ENCODE data around the gene CFAP46. TPM values are rescaled to one million over a fixed set of nuclear protein-coding genes. Genes with fewer than 3 reads are reported as not detected.

Gene CFAP46
- total RNA-seq, 1 experiment from 2014 or later, result 0.21 TPM

- DNase-seq (ENCODE audit: low read depth in 1 of 2, low spot score in 2 of 2), result no peak
- peaks cover 20% of the 10 kb centered on the region for H3K27me3 ChIP-seq (replicated peaks)
- H3K4me3 ChIP-seq, result no peak overlapping the region
- H3K4me1 ChIP-seq (replicated peaks), result peaks cover 12% of the 10 kb centered on the region; the same call in 1 of the 2 replicates
- H3K36me3 ChIP-seq, result no peaks in the 10 kb centered on the region
- H3K9me3 ChIP-seq (replicated peaks), result no peaks in the 10 kb centered on the region
- no peak overlapping the region for H3K27ac ChIP-seq
These were observed 56.7 kb downstream of the CFAP46 start for GRCh38 chr10:132885451-132886210.

GRCh38 chr10:132884691-132885271, 57.6 kb downstream of the CFAP46 start:
- no peak for DNase-seq (ENCODE audit: low read depth in 1 of 2, low spot score in 2 of 2)
- peaks cover 26% of the 10 kb centered on the region for H3K27me3 ChIP-seq (replicated peaks)
- peaks cover 12% of the 10 kb centered on the region; the same call in 1 of the 2 replicates for H3K4me1 ChIP-seq (replicated peaks)
- no peak overlapping the region for H3K27ac ChIP-seq
- no peaks in the 10 kb centered on the region for H3K36me3 ChIP-seq
- no peak overlapping the region for H3K4me3 ChIP-seq
- no peaks in the 10 kb centered on the region for H3K9me3 ChIP-seq (replicated peaks)

GRCh38 chr10:132884041-132884440, 58.3 kb downstream of the CFAP46 start:
- Histone ChIP-seq H3K27ac (no peak overlapping the region), H3K9me3 (replicated peaks) (no peaks in the 10 kb centered on the region), H3K36me3 (no peaks in the 10 kb centered on the region), H3K27me3 (replicated peaks) (peaks cover 29% of the 10 kb centered on the region), H3K4me1 (replicated peaks) (peaks cover 12% of the 10 kb centered on the region; the same call in 1 of the 2 replicates), H3K4me3 (no peak overlapping the region)
- DNase-seq (ENCODE audit: low read depth in 1 of 2, low spot score in 2 of 2), result no peak

- peaks cover 12% of the 10 kb centered on the region; the same call in 1 of the 2 replicates for H3K4me1 ChIP-seq (replicated peaks)
- no peak overlapping the region for H3K27ac ChIP-seq
- DNase-seq (ENCODE audit: low read depth in 1 of 2, low spot score in 2 of 2), result peak in 1 of 2 experiments; percentile 28
- H3K4me3 ChIP-seq, result no peak overlapping the region
- no peaks in the 10 kb centered on the region for H3K36me3 ChIP-seq
- peaks cover 32% of the 10 kb centered on the region for H3K27me3 ChIP-seq (replicated peaks)
- no peaks in the 10 kb centered on the region for H3K9me3 ChIP-seq (replicated peaks)
These were observed 58.9 kb downstream of the CFAP46 start for GRCh38 chr10:132883391-132883881.

GRCh38 chr10:132882069-132882951, 60.1 kb downstream of the CFAP46 start:
- H3K4me3 ChIP-seq, result no peak overlapping the region
- DNase-seq (ENCODE audit: low read depth in 1 of 2, low spot score in 2 of 2), result no peak
- H3K27me3 ChIP-seq (replicated peaks), result peaks cover 39% of the 10 kb centered on the region
- no peak overlapping the region for H3K27ac ChIP-seq
- H3K4me1 ChIP-seq (replicated peaks), result peaks cover 12% of the 10 kb centered on the region; the same call in 1 of the 2 replicates
- no peaks in the 10 kb centered on the region for H3K36me3 ChIP-seq
- no peaks in the 10 kb centered on the region for H3K9me3 ChIP-seq (replicated peaks)

GRCh38 chr10:132881186-132881920, 61.0 kb downstream of the CFAP46 start:
- Histone ChIP-seq H3K27ac (no peak overlapping the region), H3K9me3 (replicated peaks) (no peaks in the 10 kb centered on the region), H3K4me1 (replicated peaks) (peaks cover 12% of the 10 kb centered on the region; the same call in 1 of the 2 replicates), H3K36me3 (no peaks in the 10 kb centered on the region), H3K4me3 (no peak overlapping the region), H3K27me3 (replicated peaks) (peaks cover 39% of the 10 kb centered on the region)
- DNase-seq (ENCODE audit: low read depth in 1 of 2, low spot score in 2 of 2), result no peak

- no peak overlapping the region for H3K4me3 ChIP-seq
- peaks cover 47% of the 10 kb centered on the region for H3K27me3 ChIP-seq (replicated peaks)
- peaks cover 12% of the 10 kb centered on the region; the same call in 1 of the 2 replicates for H3K4me1 ChIP-seq (replicated peaks)
- no peaks in the 10 kb centered on the region for H3K9me3 ChIP-seq (replicated peaks)
- H3K36me3 ChIP-seq, result no peaks in the 10 kb centered on the region
- no peak overlapping the region for H3K27ac ChIP-seq
- DNase-seq (ENCODE audit: low read depth in 1 of 2, low spot score in 2 of 2), result no peak
These were observed 62.0 kb downstream of the CFAP46 start for GRCh38 chr10:132880128-132880981.

GRCh38 chr10:132879408-132880127, 62.8 kb downstream of the CFAP46 start:
- peak in 1 of 2 experiments; percentile 40 for DNase-seq (ENCODE audit: low read depth in 1 of 2, low spot score in 2 of 2)
- Histone ChIP-seq H3K4me1 (replicated peaks) (peaks cover 12% of the 10 kb centered on the region; the same call in 1 of the 2 replicates), H3K4me3 (no peak overlapping the region), H3K36me3 (no peaks in the 10 kb centered on the region), H3K27ac (no peak overlapping the region), H3K9me3 (replicated peaks) (no peaks in the 10 kb centered on the region), H3K27me3 (replicated peaks) (peaks cover 54% of the 10 kb centered on the region)

- peaks cover 50% of the 10 kb centered on the region for H3K27me3 ChIP-seq (replicated peaks)
- no peak overlapping the region for H3K4me3 ChIP-seq
These were observed 63.5 kb downstream of the CFAP46 start for GRCh38 chr10:132878730-132879407.

GRCh38 chr10:132878091-132878729, 64.2 kb downstream of the CFAP46 start:
- no peaks in the 10 kb centered on the region for H3K36me3 ChIP-seq
- DNase-seq (ENCODE audit: low read depth in 1 of 2, low spot score in 2 of 2), result peak in 1 of 2 experiments; percentile 36
- peaks cover 47% of the 10 kb centered on the region for H3K27me3 ChIP-seq (replicated peaks)
- peaks cover 2% of the 10 kb centered on the region; the same call in 1 of the 2 replicates for H3K4me1 ChIP-seq (replicated peaks)
- H3K9me3 ChIP-seq (replicated peaks), result no peaks in the 10 kb centered on the region
- H3K27ac ChIP-seq, result no peak overlapping the region
- no peak overlapping the region for H3K4me3 ChIP-seq

More at GRCh38 chr10:132878730-132879407, 63.5 kb downstream of the CFAP46 start:
- H3K9me3 ChIP-seq (replicated peaks), result no peaks in the 10 kb centered on the region
- no peaks in the 10 kb centered on the region for H3K36me3 ChIP-seq
- H3K4me1 ChIP-seq (replicated peaks), result peaks cover 9% of the 10 kb centered on the region; the same call in 1 of the 2 replicates
- no peak for DNase-seq (ENCODE audit: low read depth in 1 of 2, low spot score in 2 of 2)
- no peak overlapping the region for H3K27ac ChIP-seq

GRCh38 chr10:132877473-132877872, 64.9 kb downstream of the CFAP46 start:
- Histone ChIP-seq H3K9me3 (replicated peaks) (no peaks in the 10 kb centered on the region), H3K27ac (no peak overlapping the region), H3K36me3 (no peaks in the 10 kb centered on the region), H3K27me3 (replicated peaks) (peaks cover 44% of the 10 kb centered on the region), H3K4me3 (no peak overlapping the region), H3K4me1 (replicated peaks) (no peaks in the 10 kb centered on the region)
- DNase-seq (ENCODE audit: low read depth in 1 of 2, low spot score in 2 of 2), result peak in 1 of 2 experiments; percentile 31
